GM19351 (cell line): ENCODE data around the gene PEX5.
"Not testable (repeated sequence)": the region's sequence is repeated elsewhere in the genome, so short reads cannot be mapped to it uniquely, and the experiment has no call there.

Source experiments
- ATAC-seq: cut with Tn5 transposase; IDR thresholded peaks from one replicate; pipeline ENCODE4 v1.9.1; 2021; ENCODE audit warnings: mild to moderate bottlenecking, moderate library complexity; ENCODE audit not compliant: unreplicated experiment

PEX5 gene

GRCh38 chr12:7210642-7211151 lies 21.2 kb downstream of the PEX5 start:
- ATAC-seq, result no peak

- ATAC-seq, result no peak
Measured at GRCh38 chr12:7212678-7213077, 23.2 kb downstream of the PEX5 start.

GRCh38 chr12:7213745-7214144 lies 24.3 kb downstream of the PEX5 start:
- not testable (repeated sequence) for ATAC-seq

- no peak for ATAC-seq
Measured at GRCh38 chr12:7217475-7218069, 28.1 kb downstream of the PEX5 start.

GRCh38 chr12:7219599-7220243 lies 30.2 kb downstream of the PEX5 start:
- ATAC-seq, result no peak

- ATAC-seq, result no peak
Measured at GRCh38 chr12:7221486-7221885, 32.0 kb downstream of the PEX5 start.

- no peak for ATAC-seq
Measured at GRCh38 chr12:7229741-7230140, 40.3 kb downstream of the PEX5 start.

GRCh38 chr12:7241404-7242005 lies 52.0 kb downstream of the PEX5 start:
- no peak for ATAC-seq

GRCh38 chr12:7242176-7243101 lies 53.0 kb downstream of the PEX5 start:
- no peak for ATAC-seq

GRCh38 chr12:7251328-7251996 lies 62.0 kb downstream of the PEX5 start:
- ATAC-seq, result not testable (repeated sequence)

- ATAC-seq, result no peak
Measured at GRCh38 chr12:7259060-7259459, 69.6 kb downstream of the PEX5 start.
